Naive B cell (primary cell): ENCODE measurements around the gene CKAP2L. TPM values are rescaled to one million over a fixed set of nuclear protein-coding genes. Genes with fewer than 3 reads are reported as not detected.

ENCODE experiments used
- ATAC-seq, 2 donors: fragments of 150-1000 bp; cut with Tn5 transposase; 2 replicates each; pipeline ENCODE4 v1.10.0; 2021; ENCODE audit warnings: low read depth in 2 of 2, mild to moderate bottlenecking in 2 of 2, moderate library complexity in 2 of 2
- DNase-seq: peaks from one replicate; pipeline ENCODE4 v3.0.0; 2022
- H3K27ac Mint-ChIP-seq, 6 donors: one replicate each; pipeline ENCODE4 v1.8.0; 2020 to 2022; ENCODE audit warnings: mild to moderate bottlenecking in 6 of 6, mixed read lengths in 6 of 6, moderate library complexity in 5 of 6, inconsistent platforms in 2 of 6
- H3K27me3 Mint-ChIP-seq, 3 donors: one replicate each; pipeline ENCODE4 v1.8.0; 2021 to 2022; ENCODE audit warnings: mixed read lengths in 3 of 3, mild to moderate bottlenecking in 1 of 3
- H3K36me3 Mint-ChIP-seq, 2 donors: one replicate each; pipeline ENCODE4 v1.8.0; 2020 to 2022; ENCODE audit warnings: mixed read lengths in 2 of 2, inconsistent platforms in 1 of 2, mild to moderate bottlenecking in 1 of 2
- H3K4me1 Mint-ChIP-seq, 3 donors: one replicate each; pipeline ENCODE4 v1.8.0; 2020 to 2022; ENCODE audit warnings: mixed read lengths in 3 of 3, inconsistent platforms in 1 of 3, mild to moderate bottlenecking in 1 of 3, moderate library complexity in 1 of 3
- H3K4me3 Mint-ChIP-seq, 8 donors: one replicate each; pipeline ENCODE4 v1.8.0; 2020 to 2022; ENCODE audit warnings: mild to moderate bottlenecking in 8 of 8, mixed read lengths in 8 of 8, moderate library complexity in 8 of 8, inconsistent platforms in 2 of 8
- H3K9me3 Mint-ChIP-seq, 7 donors: one replicate each; pipeline ENCODE4 v1.8.0; 2020 to 2022; ENCODE audit warnings: mixed read lengths in 7 of 7, mild to moderate bottlenecking in 5 of 7, inconsistent platforms in 2 of 7, moderate library complexity in 1 of 7
- polyA plus RNA-seq, 6 donors: library from polyadenylated mRNA; unstranded; fragments of 300-500 nt; fragmentation: Illumina TruSeq; gene quantifications; one replicate each; pipeline ENCODE4 v1.2.3, GENCODE V29; 2021; ENCODE audit warnings: low read depth in 6 of 6

Gene CKAP2L
- polyA plus RNA-seq, 6 donors from 2014 or later = 0.16 TPM; not detected in 5

GRCh38 chr2:112798979-112799975 is 34.9 kb upstream of the CKAP2L start:
- no peak overlapping the region for H3K4me3 Mint-ChIP-seq
- peaks cover 0 to 4% (median 3%) of the 10 kb centered on the region in 7 donors for H3K9me3 Mint-ChIP-seq
- no peaks in the 10 kb centered on the region for H3K36me3 Mint-ChIP-seq
- peak overlapping the region in 1 of 6 donors; percentile 24 for H3K27ac Mint-ChIP-seq
- H3K27me3 Mint-ChIP-seq = no peaks in the 10 kb centered on the region
- H3K4me1 Mint-ChIP-seq = peaks cover 0 to 5% (median under 1%) of the 10 kb centered on the region in 3 donors
- ATAC-seq = no peak
- DNase-seq = no peak

- no peak for DNase-seq
- no peaks in the 10 kb centered on the region for H3K27me3 Mint-ChIP-seq
- H3K27ac Mint-ChIP-seq = no peak overlapping the region
- H3K36me3 Mint-ChIP-seq = no peaks in the 10 kb centered on the region
- H3K4me3 Mint-ChIP-seq = no peak overlapping the region
- no peak for ATAC-seq
- H3K9me3 Mint-ChIP-seq = peaks cover 0 to 4% (median 3%) of the 10 kb centered on the region in 7 donors
- peaks cover 0 to 5% (median 4%) of the 10 kb centered on the region in 3 donors for H3K4me1 Mint-ChIP-seq
Observed at GRCh38 chr2:112796486-112796885, 32.1 kb upstream of the CKAP2L start.

DNA sequence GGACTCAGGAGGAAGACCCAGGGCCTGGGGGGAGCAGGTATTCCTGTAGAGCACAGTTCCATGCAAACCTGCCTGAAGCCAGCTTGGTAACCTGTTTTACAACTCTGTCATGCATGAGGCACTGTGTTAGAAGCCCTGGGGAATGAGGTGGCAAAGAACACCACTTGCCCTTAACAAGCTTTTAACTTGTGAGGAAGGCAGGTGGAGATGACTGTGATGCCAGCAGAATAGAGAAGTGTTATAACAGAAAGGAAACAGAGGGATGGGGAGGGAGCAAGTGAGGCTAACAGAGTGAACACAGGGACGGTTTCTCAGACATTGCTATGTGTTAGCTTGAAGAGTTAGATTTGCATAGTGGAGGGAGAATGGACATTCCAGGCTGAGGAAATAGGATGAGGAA is 31.4 kb upstream of the CKAP2L start:
- DNase-seq (no peak), ATAC-seq (no peak)
- peaks cover 0 to 5% (median 4%) of the 10 kb centered on the region in 3 donors for H3K4me1 Mint-ChIP-seq
- H3K9me3 Mint-ChIP-seq = peaks cover 0 to 4% (median 3%) of the 10 kb centered on the region in 7 donors
- H3K27ac Mint-ChIP-seq = no peak overlapping the region
- no peaks in the 10 kb centered on the region for H3K27me3 Mint-ChIP-seq
- H3K36me3 Mint-ChIP-seq = no peaks in the 10 kb centered on the region
- H3K4me3 Mint-ChIP-seq = no peak overlapping the region

- H3K36me3 Mint-ChIP-seq = no peaks in the 10 kb centered on the region
- no peak overlapping the region for H3K27ac Mint-ChIP-seq
- H3K27me3 Mint-ChIP-seq = no peaks in the 10 kb centered on the region
- peaks cover 0 to 5% (median 4%) of the 10 kb centered on the region in 3 donors for H3K4me1 Mint-ChIP-seq
- H3K4me3 Mint-ChIP-seq = no peak overlapping the region
- ATAC-seq = no peak
- DNase-seq = no peak
- H3K9me3 Mint-ChIP-seq = no peaks in the 10 kb centered on the region
Observed at GRCh38 chr2:112794841-112795240, 30.4 kb upstream of the CKAP2L start.

DNA sequence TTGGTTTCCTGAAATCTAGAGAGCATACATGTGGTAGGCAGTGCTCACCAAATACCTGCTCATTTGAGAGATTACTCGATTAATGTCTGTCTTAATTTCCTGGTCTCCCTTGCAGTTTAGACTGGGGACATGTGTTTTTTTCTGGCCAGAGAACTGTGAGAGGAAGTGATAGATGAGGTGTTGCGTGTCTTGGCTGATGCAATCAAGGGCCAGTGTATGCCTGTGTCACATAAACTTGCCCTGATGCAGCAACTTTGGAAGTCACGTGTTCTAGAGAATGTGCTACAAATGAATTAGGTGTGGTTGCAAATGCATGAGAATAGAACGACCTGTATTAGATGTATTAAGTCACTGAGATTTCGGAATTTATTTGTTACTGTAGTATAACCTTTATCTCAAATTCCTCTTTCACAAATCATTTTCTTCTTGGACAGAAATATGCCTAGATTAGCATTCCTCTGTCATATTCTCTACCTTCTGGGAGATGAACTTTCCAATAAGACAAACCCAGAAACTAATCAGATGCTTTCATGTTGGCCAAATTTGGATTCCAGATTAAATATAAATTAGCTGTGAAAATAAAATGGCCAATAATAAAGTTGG is 29.8 kb upstream of the CKAP2L start:
- ATAC-seq (peak in 1 of 2 donors; percentile 66), DNase-seq (no peak)
- Mint-ChIP-seq H3K27me3 (no peaks in the 10 kb centered on the region), H3K36me3 (no peaks in the 10 kb centered on the region), H3K9me3 (no peaks in the 10 kb centered on the region), H3K4me1 (peaks cover 0 to 4% (median under 1%) of the 10 kb centered on the region in 3 donors), H3K27ac (no peak overlapping the region), H3K4me3 (no peak overlapping the region)

- ATAC-seq = no peak
- H3K27ac Mint-ChIP-seq = no peak overlapping the region
Observed at GRCh38 chr2:112793449-112793978, 29.1 kb upstream of the CKAP2L start.

GRCh38 chr2:112792419-112792818 is 28.0 kb upstream of the CKAP2L start:
- H3K4me1 Mint-ChIP-seq = peaks cover 4 to 11% (median 10%) of the 10 kb centered on the region in 3 donors
- DNase-seq = no peak
- ATAC-seq = no peak
- H3K36me3 Mint-ChIP-seq = no peaks in the 10 kb centered on the region
- H3K27ac Mint-ChIP-seq = no peak overlapping the region
- no peaks in the 10 kb centered on the region for H3K9me3 Mint-ChIP-seq
- no peaks in the 10 kb centered on the region for H3K27me3 Mint-ChIP-seq
- no peak overlapping the region for H3K4me3 Mint-ChIP-seq

More at GRCh38 chr2:112793449-112793978, 29.1 kb upstream of the CKAP2L start:
- no peaks in the 10 kb centered on the region for H3K36me3 Mint-ChIP-seq
- no peak overlapping the region for H3K4me3 Mint-ChIP-seq
- H3K9me3 Mint-ChIP-seq = no peaks in the 10 kb centered on the region
- no peak for DNase-seq
- H3K27me3 Mint-ChIP-seq = no peaks in the 10 kb centered on the region
- H3K4me1 Mint-ChIP-seq = peaks cover 0 to 4% (median 3%) of the 10 kb centered on the region in 3 donors

DNA sequence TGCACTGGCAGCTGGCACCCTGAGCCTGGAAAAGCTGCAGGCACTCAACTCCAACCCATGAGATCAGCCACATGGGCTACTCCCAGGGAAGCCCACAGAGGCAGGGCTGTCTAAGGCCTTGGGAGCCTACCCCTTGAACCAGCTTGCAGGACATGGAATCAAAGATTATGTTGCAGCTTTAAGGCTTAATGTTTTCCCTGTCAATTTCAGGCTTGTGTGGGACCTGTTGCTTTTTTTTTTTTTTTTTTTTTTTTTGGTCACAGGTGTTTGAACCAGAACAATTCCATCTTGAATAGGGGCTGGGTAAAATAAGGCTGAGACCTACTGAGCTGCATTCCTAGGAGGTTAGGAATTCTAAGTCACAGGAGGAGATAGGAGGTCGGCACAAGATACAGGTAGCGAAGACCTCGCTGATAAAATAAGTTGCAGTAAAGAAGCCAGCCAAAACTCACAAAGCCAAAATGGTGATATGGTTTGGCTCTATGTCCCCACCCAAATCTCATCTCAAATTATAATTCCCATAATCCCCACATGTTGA is 27.4 kb upstream of the CKAP2L start:
- no peak for ATAC-seq
- H3K36me3 Mint-ChIP-seq = no peaks in the 10 kb centered on the region
- no peak for DNase-seq
- no peaks in the 10 kb centered on the region for H3K9me3 Mint-ChIP-seq
- H3K4me1 Mint-ChIP-seq = peaks cover 4 to 11% (median 10%) of the 10 kb centered on the region in 3 donors
- no peak overlapping the region for H3K4me3 Mint-ChIP-seq
- no peaks in the 10 kb centered on the region for H3K27me3 Mint-ChIP-seq
- no peak overlapping the region for H3K27ac Mint-ChIP-seq

DNA sequence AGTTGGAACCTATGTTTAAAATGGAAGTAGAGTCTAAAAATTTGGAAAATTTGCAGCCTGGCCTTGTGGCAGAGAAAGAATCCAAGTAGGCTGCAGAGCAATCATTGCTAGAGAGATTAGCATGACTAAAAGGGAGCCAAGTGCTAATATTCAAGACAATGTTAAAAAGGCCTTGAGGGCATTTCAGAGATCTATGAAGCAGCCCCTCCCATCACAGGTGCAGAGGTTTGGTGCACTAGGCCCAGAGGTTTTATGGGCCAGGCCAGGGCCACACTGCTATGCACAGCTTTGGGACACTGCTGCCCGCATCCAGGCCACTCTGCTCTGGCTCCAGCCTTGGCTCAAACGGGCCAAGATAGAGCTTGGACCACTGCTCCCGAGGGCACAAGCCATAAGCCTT is 26.6 kb upstream of the CKAP2L start:
- Mint-ChIP-seq H3K27me3 (no peaks in the 10 kb centered on the region), H3K27ac (no peak overlapping the region), H3K4me1 (peaks cover 4 to 11% (median 10%) of the 10 kb centered on the region in 3 donors), H3K36me3 (no peaks in the 10 kb centered on the region), H3K4me3 (no peak overlapping the region), H3K9me3 (no peaks in the 10 kb centered on the region)
- no peak for ATAC-seq
- no peak for DNase-seq

DNA sequence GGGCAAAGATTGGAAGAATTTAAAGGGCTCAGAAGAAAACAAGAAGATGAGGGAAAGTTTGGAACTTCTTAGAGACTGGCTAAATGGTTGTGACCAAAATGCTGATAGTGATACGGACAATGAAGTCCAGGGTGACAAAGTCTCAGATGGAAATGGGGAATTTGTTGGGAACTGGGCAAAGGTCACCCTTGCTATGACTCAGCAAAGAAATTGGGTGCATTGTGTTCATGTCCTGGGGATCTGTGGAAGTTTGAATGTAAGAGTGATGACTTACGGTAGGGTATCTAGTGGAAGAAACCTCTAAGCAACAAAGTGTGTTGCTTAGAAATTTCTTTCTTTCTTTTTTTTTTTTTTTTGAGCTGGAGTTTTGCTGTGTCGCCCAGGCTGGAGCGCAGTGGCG is 25.9 kb upstream of the CKAP2L start:
- ATAC-seq = no peak
- Mint-ChIP-seq H3K4me1 (peaks cover 4 to 11% (median 10%) of the 10 kb centered on the region in 3 donors), H3K27ac (no peak overlapping the region), H3K27me3 (no peaks in the 10 kb centered on the region), H3K36me3 (no peaks in the 10 kb centered on the region), H3K9me3 (no peaks in the 10 kb centered on the region), H3K4me3 (no peak overlapping the region)
- DNase-seq = no peak

- Mint-ChIP-seq H3K4me3 (no peak overlapping the region), H3K27ac (no peak overlapping the region), H3K9me3 (no peaks in the 10 kb centered on the region), H3K27me3 (no peaks in the 10 kb centered on the region), H3K36me3 (no peaks in the 10 kb centered on the region), H3K4me1 (peaks cover 8 to 16% (median 10%) of the 10 kb centered on the region in 3 donors)
- ATAC-seq (no peak), DNase-seq (no peak)
Observed at GRCh38 chr2:112789186-112789585, 24.8 kb upstream of the CKAP2L start.

DNA sequence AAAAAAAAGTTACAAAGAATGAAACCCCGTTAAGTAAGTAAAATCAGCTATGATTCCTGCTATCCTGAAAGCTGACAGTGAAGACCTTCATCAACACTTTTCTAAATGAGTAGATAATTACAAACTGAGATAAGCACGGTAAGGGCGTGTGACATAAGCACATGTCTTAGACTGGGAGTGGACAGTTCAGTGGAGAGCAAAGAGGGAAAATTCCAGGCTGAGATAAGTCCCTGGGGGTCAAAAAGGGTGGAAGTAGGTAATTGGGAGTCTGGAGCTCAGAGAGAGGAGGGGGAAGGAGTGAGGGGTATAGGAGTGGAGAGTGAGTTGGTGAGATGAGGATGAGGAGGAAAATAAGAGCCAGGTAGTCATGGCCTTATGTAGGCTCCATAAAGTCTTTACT is 24.2 kb upstream of the CKAP2L start:
- H3K36me3 Mint-ChIP-seq = no peaks in the 10 kb centered on the region
- H3K27me3 Mint-ChIP-seq = no peaks in the 10 kb centered on the region
- H3K4me1 Mint-ChIP-seq = peaks cover 8 to 21% (median 9%) of the 10 kb centered on the region in 3 donors
- DNase-seq (no peak), ATAC-seq (no peak)
- no peak overlapping the region for H3K4me3 Mint-ChIP-seq
- peak overlapping the region in 2 of 6 donors; percentile 34 to 44 for H3K27ac Mint-ChIP-seq
- H3K9me3 Mint-ChIP-seq = no peaks in the 10 kb centered on the region

- no peaks in the 10 kb centered on the region for H3K9me3 Mint-ChIP-seq
- H3K27me3 Mint-ChIP-seq = no peaks in the 10 kb centered on the region
- DNase-seq = no peak
- H3K4me1 Mint-ChIP-seq = peaks cover 16 to 29% (median 17%) of the 10 kb centered on the region in 3 donors
- peak in 1 of 2 donors; percentile 54 for ATAC-seq
- H3K27ac Mint-ChIP-seq = no peak overlapping the region
- no peaks in the 10 kb centered on the region for H3K36me3 Mint-ChIP-seq
- H3K4me3 Mint-ChIP-seq = no peak overlapping the region
Observed at GRCh38 chr2:112787729-112788393, 23.5 kb upstream of the CKAP2L start.
